ENCODE data around the gene B3GLCT. TPM values are rescaled to one million over a fixed set of nuclear protein-coding genes. Genes with fewer than 3 reads are reported as not detected.

The B3GLCT gene
- total and polyA plus RNA-seq, 12 donors = 3.1 to 28.1 (median 18.8) TPM

DNA sequence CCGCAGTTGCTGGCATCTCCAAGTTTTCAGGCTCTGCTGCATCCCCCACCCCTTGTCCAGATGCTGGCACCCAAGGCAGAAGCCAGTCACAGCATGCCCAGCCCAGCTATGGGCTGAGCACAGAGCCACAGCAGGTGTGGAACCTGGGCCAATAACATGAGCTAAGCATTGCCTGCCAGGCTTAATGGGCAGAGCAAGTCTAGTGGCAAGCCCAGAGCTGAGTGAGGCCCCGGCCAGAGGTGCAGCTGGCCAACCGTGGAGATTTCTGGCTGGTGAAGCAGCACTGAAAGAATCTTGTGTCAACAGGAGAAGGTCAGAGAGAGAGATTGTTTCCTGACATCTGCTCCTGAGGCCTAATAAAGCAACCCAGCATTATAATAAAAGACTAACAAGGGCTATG lies 111.0 kb downstream of the B3GLCT start:
- ATAC-seq (peak; percentile 87 to 98 (median 96)), DNase-seq (peak; percentile 53 to 61)
- Histone ChIP-seq H3K4me3 (no peak overlapping the region), H3K4me1 (peaks cover 0 to 16% (median 7%) of the 10 kb centered on the region in 9 donors), H3K36me3 (peaks cover 0 to 28% (median 0%) of the 10 kb centered on the region in 9 donors), H3K27ac (peak overlapping the region in 8 of 10 donors; percentile 24 to 82 (median 74)), H3K9me3 (peaks cover 0 to 60% (median 14%) of the 10 kb centered on the region in 11 donors), H3K27me3 (no peaks in the 10 kb centered on the region)
- intact Hi-C loops (cut with DNase I) = loop anchor here in 1 of 10 donors (10.0 kb wide), 1 partner anchor 104 kb away; no protein-coding TSS in a partner anchor
- TF ChIP-seq, protein P1, sequence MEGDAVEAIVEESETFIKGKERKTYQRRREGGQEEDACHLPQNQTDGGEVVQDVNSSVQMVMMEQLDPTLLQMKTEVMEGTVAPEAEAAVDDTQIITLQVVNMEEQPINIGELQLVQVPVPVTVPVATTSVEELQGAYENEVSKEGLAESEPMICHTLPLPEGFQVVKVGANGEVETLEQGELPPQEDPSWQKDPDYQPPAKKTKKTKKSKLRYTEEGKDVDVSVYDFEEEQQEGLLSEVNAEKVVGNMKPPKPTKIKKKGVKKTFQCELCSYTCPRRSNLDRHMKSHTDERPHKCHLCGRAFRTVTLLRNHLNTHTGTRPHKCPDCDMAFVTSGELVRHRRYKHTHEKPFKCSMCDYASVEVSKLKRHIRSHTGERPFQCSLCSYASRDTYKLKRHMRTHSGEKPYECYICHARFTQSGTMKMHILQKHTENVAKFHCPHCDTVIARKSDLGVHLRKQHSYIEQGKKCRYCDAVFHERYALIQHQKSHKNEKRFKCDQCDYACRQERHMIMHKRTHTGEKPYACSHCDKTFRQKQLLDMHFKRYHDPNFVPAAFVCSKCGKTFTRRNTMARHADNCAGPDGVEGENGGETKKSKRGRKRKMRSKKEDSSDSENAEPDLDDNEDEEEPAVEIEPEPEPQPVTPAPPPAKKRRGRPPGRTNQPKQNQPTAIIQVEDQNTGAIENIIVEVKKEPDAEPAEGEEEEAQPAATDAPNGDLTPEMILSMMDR (IDR thresholded peaks at IDR 0.05) = no peak
- 41 to 45% methylated on average over 3 of the region's 3 CpGs for WGBS, 2 donors

- Histone ChIP-seq H3K36me3 (peaks cover 0 to 34% (median 0%) of the 10 kb centered on the region in 9 donors), H3K4me3 (no peak overlapping the region), H3K27ac (peak overlapping the region in 5 of 10 donors; percentile 68 to 82 (median 79)), H3K27me3 (no peaks in the 10 kb centered on the region), H3K9me3 (peaks cover 0 to 65% (median 14%) of the 10 kb centered on the region in 11 donors), H3K4me1 (peaks cover 0 to 16% (median 7%) of the 10 kb centered on the region in 9 donors)
- 42 to 48% methylated on average over 2 of the region's 2 CpGs for WGBS, 2 donors
- TF ChIP-seq, protein P1 (IDR thresholded peaks at IDR 0.05) = no peak
- intact Hi-C loops (cut with DNase I) = loop anchor here in 1 of 10 donors (10.0 kb wide), 1 partner anchor 103 kb away; no protein-coding TSS in a partner anchor
- ATAC-seq = no peak
- no peak for DNase-seq
Measured at GRCh38 chr13:31311921-31312320, 112.1 kb downstream of the B3GLCT start.

- intact Hi-C loops (cut with DNase I) = loop anchor here in 1 of 10 donors (10.0 kb wide), 1 partner anchor 100 kb away; no protein-coding TSS in a partner anchor
- H3K36me3 ChIP-seq = peaks cover 0 to 61% (median 6%) of the 10 kb centered on the region in 9 donors
- 87 to 93% methylated on average over 2 of the region's 2 CpGs for WGBS, 2 donors
- H3K27ac ChIP-seq = no peak overlapping the region
- peaks cover 0 to 16% (median 7%) of the 10 kb centered on the region in 9 donors for H3K4me1 ChIP-seq
- peaks cover 0 to 49% (median 14%) of the 10 kb centered on the region in 11 donors for H3K9me3 ChIP-seq
- ATAC-seq (no peak), DNase-seq (no peak)
- TF ChIP-seq, protein P1 (IDR thresholded peaks at IDR 0.05) = no peak
- no peaks in the 10 kb centered on the region for H3K27me3 ChIP-seq
- no peak overlapping the region for H3K4me3 ChIP-seq
Measured at GRCh38 chr13:31314961-31315360, 115.2 kb downstream of the B3GLCT start.

- ATAC-seq (no peak), DNase-seq (no peak)
- Histone ChIP-seq H3K27me3 (no peaks in the 10 kb centered on the region), H3K4me3 (no peak overlapping the region), H3K27ac (no peak overlapping the region), H3K9me3 (peaks cover 0 to 3% (median 0%) of the 10 kb centered on the region in 11 donors), H3K36me3 (peaks cover 0 to 70% (median 2%) of the 10 kb centered on the region in 9 donors), H3K4me1 (peaks cover 0 to 3% (median 0%) of the 10 kb centered on the region in 9 donors)
- TF ChIP-seq, protein P1 (IDR thresholded peaks at IDR 0.05) = no peak
- intact Hi-C loops (cut with DNase I) = no loop called here
- 97 to 98% methylated on average over 4 of the region's 4 CpGs for WGBS, 2 donors
Measured at GRCh38 chr13:31320946-31321345, 121.2 kb downstream of the B3GLCT start.
